ENCODE data around the gene RFWD3. TPM values are rescaled to one million over a fixed set of nuclear protein-coding genes. Genes with fewer than 3 reads are reported as not detected.

Gene RFWD3
- total and polyA plus RNA-seq, 2 of the 8 experiments (the other 6 are each of a cell fraction or from before 2014, with no cell fraction given) = 67.1 to 114 TPM

DNA sequence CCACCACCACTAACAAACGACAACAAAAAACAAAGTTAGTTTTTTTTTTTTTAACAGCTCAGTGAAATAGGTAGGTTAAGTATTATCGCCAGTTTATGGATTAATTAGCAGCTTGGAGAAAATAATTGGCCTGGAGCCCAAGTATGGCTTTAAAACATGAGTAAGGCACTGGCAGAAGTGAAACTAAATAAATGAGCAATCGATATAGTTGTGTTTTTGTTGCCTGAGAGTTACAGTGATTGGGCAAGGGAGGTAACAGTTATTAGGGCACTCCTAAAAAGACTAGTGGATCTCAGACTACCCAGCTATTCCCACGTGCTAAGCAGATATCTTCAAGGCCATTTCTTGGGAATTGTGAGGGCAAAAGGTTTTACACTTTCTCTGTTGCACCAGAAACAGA lies 31.5 kb upstream of the RFWD3 start (continued):
- TF ChIP-seq CTCF (IDR thresholded peaks at IDR 0.05; ENCODE audit: control extremely low read depth in 1 of 3, insufficient read depth in 1 of 3, low read depth in 1 of 3, low read length in 3 of 3) (no peak), CREB1 (IDR thresholded peaks at IDR 0.05) (no peak)

Data from H1 (cell line).